HEK293 (cell line): ENCODE measurements around the gene ANXA4.
A peak's percentile ranks its signal among the peaks of the same experiment; 100 is the strongest.

Source experiments
- CTCF ChIA-PET: fragments of 350-600 bp; formaldehyde crosslinking; extraction: SDS; loops from one replicate; lab custom pipeline; 2021; ENCODE audit warnings: antibody characterized with exemption; lab: Yijun Ruan, JAX
- POLR2A ChIA-PET: fragments of 300-600 bp; formaldehyde crosslinking; extraction: SDS; loops from one replicate; lab custom pipeline; 2020; ENCODE audit warnings: antibody characterized with exemption, inconsistent platforms; lab: Yijun Ruan, JAX
- H3K27ac ChIP-seq: fragments of 200-500 bp; sonication (Bioruptor generic); 2 replicates; pipeline ENCODE4 v1.5.1; 2014; ENCODE audit warnings: low read depth, low read length, control low read depth, inconsistent platforms; ENCODE audit errors: extremely low read depth
- H3K36me3 ChIP-seq, 2 experiments: fragments of 200-500 bp in 1 of 2; sonication (Bioruptor generic) in 1 of 2; 1 replicate in 1 of 2; 2 replicates in 1 of 2; pipeline ENCODE4 v1.5.1; 2014 to 2017; ENCODE audit warnings: inconsistent platforms in 2 of 2, low read length in 2 of 2; ENCODE audit not compliant: control insufficient read depth in 2 of 2, insufficient read depth in 1 of 2
- H3K4me1 ChIP-seq: fragments of 200-500 bp; sonication (Bioruptor generic); 2 replicates; pipeline ENCODE4 v1.5.1; 2014; ENCODE audit warnings: mild to moderate bottlenecking, low read length, inconsistent platforms; ENCODE audit not compliant: control insufficient read depth, insufficient read depth
- H3K4me3 ChIP-seq: 2 replicates; pipeline ENCODE4 v1.5.1; 2011; ENCODE audit warnings: low read depth, mild to moderate bottlenecking, control low read depth, low read length, moderate library complexity
- H3K9me3 ChIP-seq: fragments of 200-500 bp; sonication (Bioruptor generic); 2 replicates; pipeline ENCODE4 v1.5.1; 2014; ENCODE audit warnings: low read depth, low read length, inconsistent platforms; ENCODE audit not compliant: control insufficient read depth, insufficient read depth
- BCL11A ChIP-seq: fragments of 450-650 bp; formaldehyde crosslinking; IDR thresholded peaks from 2 replicates; pipeline ENCODE4 v1.5.1; 2016; ENCODE audit warnings: low read depth, missing biosample characterization, missing genetic modification characterization
- GFI1B ChIP-seq: fragments of 450-650 bp; formaldehyde crosslinking; IDR thresholded peaks from 2 replicates; pipeline ENCODE4 v1.5.1; 2016; ENCODE audit warnings: missing biosample characterization, missing genetic modification characterization
- GLIS1 ChIP-seq: fragments of 450-650 bp; formaldehyde crosslinking; IDR thresholded peaks from 2 replicates; pipeline ENCODE4 v1.5.1; 2016; ENCODE audit warnings: missing biosample characterization, missing genetic modification characterization
- HOXC10 ChIP-seq: sonication (generic); formaldehyde crosslinking; IDR thresholded peaks from 2 replicates; pipeline ENCODE4 v1.8.1; 2023; ENCODE audit warnings: mild to moderate bottlenecking, missing genetic modification reagents
- KLF1 ChIP-seq: fragments of 450-650 bp; formaldehyde crosslinking; IDR thresholded peaks from 2 replicates; pipeline ENCODE4 v1.5.1; 2016; ENCODE audit warnings: missing biosample characterization, missing genetic modification characterization
- KLF7 ChIP-seq: fragments of 450-650 bp; formaldehyde crosslinking; IDR thresholded peaks from 2 replicates; pipeline ENCODE4 v1.5.1; 2016; ENCODE audit warnings: missing biosample characterization, missing genetic modification characterization, borderline replicate concordance
- SCRT2 ChIP-seq: fragments of 450-650 bp; formaldehyde crosslinking; IDR thresholded peaks from 2 replicates; pipeline ENCODE4 v1.5.1; 2016; ENCODE audit warnings: missing biosample characterization, missing genetic modification characterization
- TRIM28 ChIP-seq: IDR thresholded peaks from 2 replicates; pipeline ENCODE4 v1.6.1; 2011; ENCODE audit warnings: low read length, control low read depth, borderline replicate concordance
- WT1 ChIP-seq: fragments of 450-650 bp; formaldehyde crosslinking; IDR thresholded peaks from 2 replicates; pipeline ENCODE4 v1.5.1; 2016; ENCODE audit warnings: missing biosample characterization, missing genetic modification characterization
- ZBTB17 ChIP-seq: fragments of 450-650 bp; formaldehyde crosslinking; IDR thresholded peaks from 2 replicates; pipeline ENCODE4 v1.5.1; 2016; ENCODE audit warnings: missing biosample characterization, missing genetic modification characterization
- ZBTB26 ChIP-seq: fragments of 450-650 bp; formaldehyde crosslinking; optimal IDR thresholded peaks from 2 replicates; pipeline ENCODE3; 2016; ENCODE audit warnings: missing biosample characterization, mild to moderate bottlenecking, missing genetic modification characterization
- ZBTB8A ChIP-seq: fragments of 450-650 bp; formaldehyde crosslinking; IDR thresholded peaks from 2 replicates; pipeline ENCODE4 v1.5.1; 2016; ENCODE audit warnings: missing biosample characterization, missing genetic modification characterization
- ZEB2 ChIP-seq: fragments of 450-650 bp; formaldehyde crosslinking; IDR thresholded peaks from 2 replicates; pipeline ENCODE4 v1.5.1; 2016; ENCODE audit warnings: missing biosample characterization, missing genetic modification characterization
- ZFP3 ChIP-seq: fragments of 450-650 bp; formaldehyde crosslinking; IDR thresholded peaks from 2 replicates; pipeline ENCODE4 v1.5.1; 2016; ENCODE audit warnings: low read depth, missing biosample characterization, missing genetic modification characterization
- ZNF239 ChIP-seq: fragments of 450-650 bp; formaldehyde crosslinking; IDR thresholded peaks from 2 replicates; pipeline ENCODE4 v1.5.1; 2016; ENCODE audit warnings: missing biosample characterization, missing genetic modification characterization
- ZNF302 ChIP-seq: fragments of 450-650 bp; formaldehyde crosslinking; IDR thresholded peaks from 2 replicates; pipeline ENCODE4 v1.5.1; 2016; ENCODE audit warnings: missing biosample characterization, missing genetic modification characterization, low read depth
- ZNF449 ChIP-seq: fragments of 450-650 bp; formaldehyde crosslinking; IDR thresholded peaks from 2 replicates; pipeline ENCODE4 v1.5.1; 2017; ENCODE audit warnings: missing biosample characterization, mild to moderate bottlenecking, missing genetic modification characterization, moderate library complexity
- ZNF510 ChIP-seq: fragments of 450-650 bp; formaldehyde crosslinking; IDR thresholded peaks from 2 replicates; pipeline ENCODE4 v1.5.1; 2018; ENCODE audit warnings: mild to moderate bottlenecking, missing genetic modification characterization, missing biosample characterization; ENCODE audit not compliant: insufficient replicate concordance
- ZNF521 ChIP-seq: fragments of 450-650 bp; formaldehyde crosslinking; IDR thresholded peaks from 2 replicates; pipeline ENCODE4 v1.5.1; 2017; ENCODE audit warnings: missing biosample characterization, mild to moderate bottlenecking, missing genetic modification characterization
- ZNF560 ChIP-seq: fragments of 450-650 bp; formaldehyde crosslinking; IDR thresholded peaks from 2 replicates; pipeline ENCODE4 v1.5.1; 2017; ENCODE audit warnings: missing biosample characterization, missing genetic modification characterization, borderline replicate concordance
- ZNF580 ChIP-seq: fragments of 450-650 bp; formaldehyde crosslinking; IDR thresholded peaks from 2 replicates; pipeline ENCODE4 v1.5.1; 2016; ENCODE audit warnings: missing biosample characterization, missing genetic modification characterization
- ZNF621 ChIP-seq: fragments of 450-650 bp; formaldehyde crosslinking; IDR thresholded peaks from 2 replicates; pipeline ENCODE4 v1.5.1; 2017; ENCODE audit warnings: missing biosample characterization, missing genetic modification characterization
- ZNF654 ChIP-seq: fragments of 450-650 bp; formaldehyde crosslinking; IDR thresholded peaks from 2 replicates; pipeline ENCODE4 v1.5.1; 2016; ENCODE audit warnings: low read depth, missing biosample characterization, missing genetic modification characterization
- ZNF660 ChIP-seq: fragments of 450-650 bp; IDR thresholded peaks from 2 replicates; pipeline ENCODE4 v1.5.1; 2018; ENCODE audit warnings: missing biosample characterization, mild to moderate bottlenecking, missing genetic modification characterization
- ZNF677 ChIP-seq: fragments of 450-650 bp; IDR thresholded peaks from 2 replicates; pipeline ENCODE4 v1.5.0; 2018; ENCODE audit warnings: missing biosample characterization, mild to moderate bottlenecking, missing genetic modification characterization, moderate library complexity
- ZNF747 ChIP-seq: fragments of 450-650 bp; formaldehyde crosslinking; IDR thresholded peaks from 2 replicates; pipeline ENCODE4 v1.5.1; 2016; ENCODE audit warnings: missing biosample characterization, missing genetic modification characterization
- ZSCAN16 ChIP-seq: fragments of 450-650 bp; formaldehyde crosslinking; IDR thresholded peaks from 2 replicates; pipeline ENCODE4 v1.5.1; 2016; ENCODE audit warnings: missing biosample characterization, missing genetic modification characterization
- TF ChIP-seq, protein P1 (sequence below): fragments of 450-650 bp; IDR thresholded peaks from 2 replicates; pipeline ENCODE4 v1.5.1; 2018; ENCODE audit warnings: missing biosample characterization, missing genetic modification characterization
- TF ChIP-seq, protein P2 (sequence below): fragments of 450-650 bp; formaldehyde crosslinking; IDR thresholded peaks from 2 replicates; pipeline ENCODE4 v1.5.1; 2016; ENCODE audit warnings: missing biosample characterization, missing genetic modification characterization
- TF ChIP-seq, protein P3 (sequence below): fragments of 450-650 bp; formaldehyde crosslinking; IDR thresholded peaks from 2 replicates; pipeline ENCODE4 v1.5.1; 2016; ENCODE audit warnings: missing biosample characterization, missing genetic modification characterization

The ANXA4 gene

GRCh38 chr2:69815717-69816116 lies 73.8 kb downstream of the ANXA4 start (continued):
- TF ChIP-seq ZBTB17 (tag by site-specific recombination) (no peak), ZBTB26 (tag by site-specific recombination) (no peak), ZBTB8A (tag by site-specific recombination) (no peak)

DNA sequence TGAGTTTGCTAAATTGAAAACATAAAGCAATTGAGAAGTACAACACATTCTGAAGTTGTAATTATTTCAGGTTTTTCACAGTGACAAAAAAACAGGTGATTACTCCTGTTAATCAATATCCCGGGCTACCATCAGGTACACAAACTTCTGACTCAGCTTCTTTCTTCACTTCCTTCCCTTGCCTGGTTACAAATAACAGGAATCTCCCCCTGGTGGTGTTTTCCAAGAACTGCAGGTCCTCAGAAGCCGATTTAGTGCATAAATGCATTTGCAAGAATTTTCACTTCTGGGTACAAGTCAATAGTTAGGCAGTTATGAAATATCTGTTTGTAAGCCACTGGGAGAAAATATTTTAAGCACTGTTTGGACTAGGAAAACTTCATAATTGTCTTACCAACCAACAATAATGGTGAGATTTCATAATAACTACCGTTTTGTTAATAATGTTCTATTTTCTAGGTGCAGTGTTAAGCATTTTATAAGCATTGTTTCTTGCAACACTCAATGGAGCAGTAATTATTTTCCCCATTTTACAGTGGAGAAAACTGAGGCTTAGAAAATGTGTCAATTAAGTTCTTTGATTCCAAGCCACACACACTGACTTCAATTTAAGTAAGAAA lies 75.1 kb downstream of the ANXA4 start:
- no peak overlapping the region for H3K27ac ChIP-seq
- ChIA-PET POLR2A (interaction anchor here (0.6 to 1.3 kb wide), 4 partner anchors 18 to 92 kb away, joined by 3 to 4 read pairs (median 4); partner anchors contain the start of gene ANXA4), CTCF (interaction anchor here (0.5 to 10.7 kb wide), 27 partner anchors 9 to 1355 kb away, joined by 3 to 215 read pairs (median 4); partner anchors contain the start of gene ANXA4)
- H3K4me3 ChIP-seq, result no peak overlapping the region
- H3K36me3 ChIP-seq, result peaks cover 5 to 21% of the 10 kb centered on the region in 2 experiments; a peak in 2 of 3 replicates
- H3K9me3 ChIP-seq, result no peaks in the 10 kb centered on the region
- H3K4me1 ChIP-seq, result peaks cover 7% of the 10 kb centered on the region
- TF ChIP-seq ZNF747 (tag by site-specific recombination), result no peak
- TF ChIP-seq ZNF510 (tag by site-specific recombination), result no peak
- TF ChIP-seq SCRT2 (tag by site-specific recombination), result no peak; the same call in 1 of the 2 replicates
- TF ChIP-seq, protein P1, sequence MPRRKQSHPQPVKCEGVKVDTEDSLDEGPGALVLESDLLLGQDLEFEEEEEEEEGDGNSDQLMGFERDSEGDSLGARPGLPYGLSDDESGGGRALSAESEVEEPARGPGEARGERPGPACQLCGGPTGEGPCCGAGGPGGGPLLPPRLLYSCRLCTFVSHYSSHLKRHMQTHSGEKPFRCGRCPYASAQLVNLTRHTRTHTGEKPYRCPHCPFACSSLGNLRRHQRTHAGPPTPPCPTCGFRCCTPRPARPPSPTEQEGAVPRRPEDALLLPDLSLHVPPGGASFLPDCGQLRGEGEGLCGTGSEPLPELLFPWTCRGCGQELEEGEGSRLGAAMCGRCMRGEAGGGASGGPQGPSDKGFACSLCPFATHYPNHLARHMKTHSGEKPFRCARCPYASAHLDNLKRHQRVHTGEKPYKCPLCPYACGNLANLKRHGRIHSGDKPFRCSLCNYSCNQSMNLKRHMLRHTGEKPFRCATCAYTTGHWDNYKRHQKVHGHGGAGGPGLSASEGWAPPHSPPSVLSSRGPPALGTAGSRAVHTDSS (tag by site-specific recombination), result no peak
- TF ChIP-seq ZNF654 (tag by site-specific recombination), result peak; percentile 56
- no peak for TF ChIP-seq ZNF521 (tag by site-specific recombination)
- TF ChIP-seq ZNF560 (tag by site-specific recombination), result no peak
- 0 out of 2 replicates have a peak, but pooled peaks have one; percentile 26 for TF ChIP-seq ZEB2
- TF ChIP-seq KLF7 (tag by site-specific recombination), result no peak
- no peak for TF ChIP-seq HOXC10 (CRISPR knock-in tag)
- TF ChIP-seq, protein P2, sequence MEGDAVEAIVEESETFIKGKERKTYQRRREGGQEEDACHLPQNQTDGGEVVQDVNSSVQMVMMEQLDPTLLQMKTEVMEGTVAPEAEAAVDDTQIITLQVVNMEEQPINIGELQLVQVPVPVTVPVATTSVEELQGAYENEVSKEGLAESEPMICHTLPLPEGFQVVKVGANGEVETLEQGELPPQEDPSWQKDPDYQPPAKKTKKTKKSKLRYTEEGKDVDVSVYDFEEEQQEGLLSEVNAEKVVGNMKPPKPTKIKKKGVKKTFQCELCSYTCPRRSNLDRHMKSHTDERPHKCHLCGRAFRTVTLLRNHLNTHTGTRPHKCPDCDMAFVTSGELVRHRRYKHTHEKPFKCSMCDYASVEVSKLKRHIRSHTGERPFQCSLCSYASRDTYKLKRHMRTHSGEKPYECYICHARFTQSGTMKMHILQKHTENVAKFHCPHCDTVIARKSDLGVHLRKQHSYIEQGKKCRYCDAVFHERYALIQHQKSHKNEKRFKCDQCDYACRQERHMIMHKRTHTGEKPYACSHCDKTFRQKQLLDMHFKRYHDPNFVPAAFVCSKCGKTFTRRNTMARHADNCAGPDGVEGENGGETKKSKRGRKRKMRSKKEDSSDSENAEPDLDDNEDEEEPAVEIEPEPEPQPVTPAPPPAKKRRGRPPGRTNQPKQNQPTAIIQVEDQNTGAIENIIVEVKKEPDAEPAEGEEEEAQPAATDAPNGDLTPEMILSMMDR (tag by site-specific recombination), result 0 out of 2 replicates have a peak, but pooled peaks have one; percentile 44
- TF ChIP-seq ZNF239 (tag by site-specific recombination), result no peak
- TF ChIP-seq ZNF660 (tag by site-specific recombination), result peak; percentile 75; the same call in 1 of the 2 replicates
- TF ChIP-seq GLIS1, result no peak
- no peak for TF ChIP-seq ZNF449
- no peak for TF ChIP-seq ZNF621 (tag by site-specific recombination)
- TF ChIP-seq GFI1B (tag by site-specific recombination), result no peak
- no peak for TF ChIP-seq ZNF580 (tag by site-specific recombination)
- TF ChIP-seq ZNF677 (tag by site-specific recombination), result no peak
- TF ChIP-seq KLF1 (tag by site-specific recombination), result no peak
- 0 out of 2 replicates have a peak, but pooled peaks have one; percentile 29 for TF ChIP-seq ZBTB17 (tag by site-specific recombination)
- TF ChIP-seq, protein P3, sequence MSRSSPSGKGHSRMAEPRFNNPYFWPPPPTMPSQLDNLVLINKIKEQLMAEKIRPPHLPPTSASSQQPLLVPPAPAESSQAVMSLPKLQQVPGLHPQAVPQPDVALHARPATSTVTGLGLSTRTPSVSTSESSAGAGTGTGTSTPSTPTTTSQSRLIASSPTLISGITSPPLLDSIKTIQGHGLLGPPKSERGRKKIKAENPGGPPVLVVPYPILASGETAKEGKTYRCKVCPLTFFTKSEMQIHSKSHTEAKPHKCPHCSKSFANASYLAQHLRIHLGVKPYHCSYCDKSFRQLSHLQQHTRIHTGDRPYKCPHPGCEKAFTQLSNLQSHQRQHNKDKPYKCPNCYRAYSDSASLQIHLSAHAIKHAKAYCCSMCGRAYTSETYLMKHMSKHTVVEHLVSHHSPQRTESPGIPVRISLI, result no peak
- TF ChIP-seq ZNF302 (tag by site-specific recombination), result no peak
- TF ChIP-seq WT1, result no peak
- TF ChIP-seq ZSCAN16 (tag by site-specific recombination), result no peak
- TF ChIP-seq TRIM28, result no peak
- no peak for TF ChIP-seq BCL11A
- no peak for TF ChIP-seq ZFP3 (tag by site-specific recombination)
